ENCODE data around the gene STPG1.

DNA sequence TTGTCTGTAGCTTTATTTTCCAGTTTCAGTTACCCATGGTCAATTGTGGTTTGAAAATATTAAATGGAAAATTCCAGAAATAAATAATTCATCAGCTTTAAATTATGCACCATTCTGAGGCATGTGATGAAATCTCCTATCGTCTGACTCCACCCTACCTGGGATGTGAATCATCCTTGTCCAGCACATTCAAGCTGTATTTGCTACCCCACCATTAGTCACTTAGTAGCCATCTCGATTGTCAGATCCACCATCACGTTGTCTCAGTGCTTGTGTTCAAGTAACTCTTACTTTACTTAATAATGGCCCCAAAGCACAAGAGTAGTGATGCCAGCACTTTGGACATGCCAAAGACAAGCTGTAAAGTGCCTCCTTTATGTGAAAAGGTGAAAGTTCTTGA is 4.0 kb downstream of the STPG1 start:
- TF ChIP-seq POLR2A (IDR thresholded peaks at IDR 0.05) (no peak), CTCF (IDR thresholded peaks at IDR 0.05) (no peak), POLR2AphosphoS5 (IDR thresholded peaks at IDR 0.05) (no peak), EP300 (IDR thresholded peaks at IDR 0.05) (no peak)
